ENCODE data around the gene HMGCS1.

DNA sequence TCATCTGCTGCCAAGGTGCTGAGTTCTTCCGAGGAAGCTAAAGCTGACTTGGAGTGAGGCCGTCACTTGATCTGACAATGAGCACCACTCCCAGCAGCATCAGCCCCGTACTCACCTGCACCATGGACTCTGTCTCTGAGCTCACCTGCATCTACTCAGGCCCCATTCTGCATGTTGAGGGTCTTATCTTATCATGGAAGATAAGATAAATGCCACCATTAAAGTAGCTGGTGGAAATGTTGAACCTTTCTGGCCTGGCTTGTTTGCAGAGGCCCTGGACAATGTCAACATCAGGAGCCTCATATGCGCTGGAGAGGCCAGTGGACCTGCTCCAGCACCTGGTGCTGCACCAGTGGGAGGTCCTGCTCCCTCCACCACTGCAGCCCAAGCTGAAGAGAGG lies 35.0 kb upstream of the HMGCS1 start:
- TF ChIP-seq, protein P1, sequence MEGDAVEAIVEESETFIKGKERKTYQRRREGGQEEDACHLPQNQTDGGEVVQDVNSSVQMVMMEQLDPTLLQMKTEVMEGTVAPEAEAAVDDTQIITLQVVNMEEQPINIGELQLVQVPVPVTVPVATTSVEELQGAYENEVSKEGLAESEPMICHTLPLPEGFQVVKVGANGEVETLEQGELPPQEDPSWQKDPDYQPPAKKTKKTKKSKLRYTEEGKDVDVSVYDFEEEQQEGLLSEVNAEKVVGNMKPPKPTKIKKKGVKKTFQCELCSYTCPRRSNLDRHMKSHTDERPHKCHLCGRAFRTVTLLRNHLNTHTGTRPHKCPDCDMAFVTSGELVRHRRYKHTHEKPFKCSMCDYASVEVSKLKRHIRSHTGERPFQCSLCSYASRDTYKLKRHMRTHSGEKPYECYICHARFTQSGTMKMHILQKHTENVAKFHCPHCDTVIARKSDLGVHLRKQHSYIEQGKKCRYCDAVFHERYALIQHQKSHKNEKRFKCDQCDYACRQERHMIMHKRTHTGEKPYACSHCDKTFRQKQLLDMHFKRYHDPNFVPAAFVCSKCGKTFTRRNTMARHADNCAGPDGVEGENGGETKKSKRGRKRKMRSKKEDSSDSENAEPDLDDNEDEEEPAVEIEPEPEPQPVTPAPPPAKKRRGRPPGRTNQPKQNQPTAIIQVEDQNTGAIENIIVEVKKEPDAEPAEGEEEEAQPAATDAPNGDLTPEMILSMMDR (conservative IDR thresholded peaks at IDR 0.05 in 1 of 2, IDR thresholded peaks at IDR 0.05 in 1 of 2; ENCODE audit: extremely low read depth in 1 of 2, insufficient read depth in 1 of 2, low read depth in 1 of 2, low read length in 2 of 2) = no peak
- TF ChIP-seq EZH2 (IDR thresholded peaks at IDR 0.05; ENCODE audit: borderline replicate concordance, low read length) = no peak
